RWPE1 (cell line): ENCODE results near the gene PDE4B.
A peak's percentile ranks its signal among the peaks of the same experiment; 100 is the strongest.

Experiments used
- CTCF ChIA-PET: fragments of 350-600 bp; sonication (Branson Sonifier 250); formaldehyde crosslinking; extraction: SDS; loops from one replicate; lab custom pipeline; 2021; lab: Yijun Ruan, JAX
- POLR2A ChIA-PET: fragments of 400-600 bp; formaldehyde crosslinking; extraction: SDS; loops from one replicate; lab custom pipeline; 2020; ENCODE audit warnings: antibody characterized with exemption; ENCODE audit not compliant: low non-redundant PET; lab: Yijun Ruan, JAX
- DNase-seq: peaks from one replicate; pipeline ENCODE4 v3.0.0; 2012; ENCODE audit warnings: low spot score
- H3K27ac ChIP-seq: fragments of 450-650 bp; 2 replicates; pipeline ENCODE4 v1.5.1; 2017
- CTCF ChIP-seq: fragments of 450-650 bp; conservative IDR thresholded peaks from 2 replicates; pipeline ENCODE4 v1.5.1; 2017; ENCODE audit warnings: low read depth, mild to moderate bottlenecking

Gene PDE4B

GRCh38 chr1:66269222-66269621 lies 476.5 kb downstream of the PDE4B start:
- TF ChIP-seq CTCF: no peak
- ChIA-PET POLR2A (no interaction called here), CTCF (no interaction called here)
- no peak for DNase-seq
- H3K27ac ChIP-seq: no peak overlapping the region

GRCh38 chr1:66270119-66270812 lies 477.6 kb downstream of the PDE4B start:
- DNase-seq: no peak
- no peak for TF ChIP-seq CTCF
- ChIA-PET POLR2A (no interaction called here), CTCF (no interaction called here)
- no peak overlapping the region for H3K27ac ChIP-seq

- ChIA-PET CTCF (no interaction called here), POLR2A (no interaction called here)
- peak; percentile 87 for DNase-seq
- TF ChIP-seq CTCF: no peak
- H3K27ac ChIP-seq: peak overlapping the region; percentile 94
Measured at GRCh38 chr1:66271216-66271903, 478.7 kb downstream of the PDE4B start.

GRCh38 chr1:66271904-66272254 lies 479.2 kb downstream of the PDE4B start:
- TF ChIP-seq CTCF: no peak
- ChIA-PET POLR2A (no interaction called here), CTCF (no interaction called here)
- DNase-seq: peak; percentile 38
- H3K27ac ChIP-seq: peak overlapping the region; percentile 94

- CTCF ChIA-PET: no interaction called here
- no peak overlapping the region for H3K27ac ChIP-seq
- POLR2A ChIA-PET: no interaction called here
- TF ChIP-seq CTCF: no peak
- no peak for DNase-seq
Measured at GRCh38 chr1:66273656-66274055, 481.0 kb downstream of the PDE4B start.

- ChIA-PET POLR2A (no interaction called here), CTCF (no interaction called here)
- TF ChIP-seq CTCF: no peak
- H3K27ac ChIP-seq: no peak overlapping the region
- DNase-seq: peak; percentile 36
Measured at GRCh38 chr1:66274634-66275033, 481.9 kb downstream of the PDE4B start.
